PFSK-1 (cell line): ENCODE results near the gene PCDHB8.

Experiments used
- FOXP2 ChIP-seq: optimal IDR thresholded peaks from 2 replicates; pipeline ENCODE3; 2011; ENCODE audit warnings: borderline replicate concordance, control low read depth, inconsistent platforms; ENCODE audit not compliant: insufficient read depth; ENCODE audit errors: extremely low read length, extremely low read depth
- POLR2AphosphoS5 ChIP-seq: IDR thresholded peaks from 2 replicates; pipeline ENCODE4 v1.6.1; 2012; ENCODE audit warnings: low read depth, mild to moderate bottlenecking, control low read depth, low read length, moderate library complexity
- REST ChIP-seq, 2 experiments: IDR thresholded peaks; 2 replicates each; pipeline versions ENCODE4 v1.6.1 to v1.8.0; 2011 to 2012; ENCODE audit warnings: low read depth in 2 of 2, low read length in 2 of 2, control low read depth in 1 of 2, inconsistent platforms in 1 of 2, mild to moderate bottlenecking in 1 of 2, moderate library complexity in 1 of 2; ENCODE audit not compliant: insufficient read depth in 1 of 2
- SIN3A ChIP-seq: IDR thresholded peaks from 2 replicates; pipeline ENCODE4 v1.6.1; 2012; ENCODE audit warnings: mild to moderate bottlenecking, low read length, moderate library complexity, borderline replicate concordance; ENCODE audit not compliant: insufficient read depth
- TAF1 ChIP-seq: IDR thresholded peaks from 2 replicates; pipeline ENCODE4 v1.6.1; 2012; ENCODE audit warnings: low read length, control low read depth, borderline replicate concordance; ENCODE audit not compliant: insufficient read depth

Gene PCDHB8

DNA sequence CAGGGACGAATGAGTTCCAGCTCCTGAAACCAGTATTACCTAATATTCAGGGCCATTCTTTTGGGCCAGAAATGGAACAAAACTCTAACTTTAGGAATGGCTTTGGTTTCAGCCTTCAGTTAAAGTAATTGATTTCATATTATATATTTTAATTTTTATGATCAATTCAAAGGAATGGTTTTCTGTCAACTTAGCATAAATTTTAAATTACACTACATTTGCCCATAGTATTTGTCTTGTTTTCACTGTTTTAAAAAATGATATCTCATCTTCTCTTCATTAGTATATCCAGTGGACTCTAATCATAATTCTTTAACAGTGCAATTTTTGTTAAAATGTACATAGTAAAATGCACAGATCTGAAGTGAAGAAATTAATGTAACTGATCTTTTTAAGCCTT, 2.7 kb downstream of the PCDHB8 start:
- no peak for TF ChIP-seq FOXP2

DNA sequence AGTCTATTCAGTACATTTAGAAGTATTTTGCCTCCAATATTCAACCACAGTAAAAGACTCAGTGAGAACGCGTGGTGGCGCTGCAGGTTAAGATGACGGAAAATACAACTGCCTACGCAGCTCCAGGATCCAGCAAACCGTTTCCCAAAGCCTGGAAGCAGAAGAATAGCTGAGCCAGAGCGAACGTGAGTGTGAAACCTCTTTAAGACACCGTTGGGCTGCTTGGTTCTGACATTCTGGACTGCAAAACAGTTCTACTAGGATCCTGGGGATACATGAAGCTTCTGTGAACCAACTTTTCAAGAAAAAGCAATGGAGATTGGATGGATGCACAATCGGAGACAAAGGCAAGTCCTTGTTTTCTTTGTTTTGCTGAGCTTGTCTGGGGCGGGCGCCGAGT, 4.7 kb downstream of the PCDHB8 start, which contains the start of gene PCDHB16:
Gene PCDHB16, plus strand, starts transcription at position 140 of the 400 bp plus-strand sequence. Its CDS starts 173 bp downstream, at position 313.
- TF ChIP-seq FOXP2 (no peak), SIN3A (no peak), TAF1 (no peak), REST (IDR thresholded peaks at IDR 0.05; ENCODE audit: insufficient read depth in 1 of 2, low read depth in 2 of 2, low read length in 2 of 2) (no peak)

DNA sequence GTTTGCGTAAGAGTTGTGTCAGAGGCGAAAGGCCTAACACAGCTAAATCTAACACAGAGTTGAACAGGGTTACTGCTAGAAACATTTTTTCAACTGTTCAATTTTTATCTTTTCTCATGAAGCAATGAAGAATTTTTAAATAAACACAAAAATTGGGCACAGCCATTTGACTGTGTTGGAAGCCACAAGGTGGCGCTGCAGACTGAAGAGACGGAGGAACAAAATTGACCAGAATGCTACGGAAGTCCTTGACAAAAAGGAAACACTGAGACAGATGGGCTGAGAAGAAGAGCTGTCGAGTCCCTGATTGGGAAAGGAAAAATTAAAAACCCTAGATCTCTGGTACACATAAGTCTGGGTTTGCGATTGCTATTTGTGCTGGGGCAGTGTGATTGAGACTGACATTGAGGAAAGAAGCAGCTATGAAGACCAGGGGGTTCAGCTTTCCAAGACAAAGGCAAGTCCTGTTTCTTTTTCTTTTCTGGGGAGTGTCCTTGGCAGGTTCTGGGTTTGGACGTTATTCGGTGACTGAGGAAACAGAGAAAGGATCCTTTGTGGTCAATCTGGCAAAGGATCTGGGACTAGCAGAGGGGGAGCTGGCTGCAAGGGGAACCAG, 9.4 kb downstream of the PCDHB8 start, which contains the start of gene PCDHB9:
Gene PCDHB9, plus strand, starts transcription at position 265 of the 616 bp plus-strand sequence. Its CDS starts 158 bp downstream, at position 423.
- TF ChIP-seq REST (IDR thresholded peaks at IDR 0.05; ENCODE audit: insufficient read depth in 1 of 2, low read depth in 2 of 2, low read length in 2 of 2) = no peak

GRCh38 chr5:141192110-141192725, 14.6 kb downstream of the PCDHB8 start, which contains the start of gene PCDHB10:
TSS of gene PCDHB10 (plus strand) at chr5:141192353. CDS start at chr5:141192553, 200 bp downstream.
- TF ChIP-seq SIN3A (no peak), FOXP2 (no peak), TAF1 (no peak), POLR2AphosphoS5 (no peak), REST (IDR thresholded peaks at IDR 0.05; ENCODE audit: insufficient read depth in 1 of 2, low read depth in 2 of 2, low read length in 2 of 2) (no peak)

GRCh38 chr5:141196363-141196762, 18.8 kb downstream of the PCDHB8 start:
- no peak for TF ChIP-seq POLR2AphosphoS5
- no peak for TF ChIP-seq TAF1
- no peak for TF ChIP-seq SIN3A
- TF ChIP-seq REST (IDR thresholded peaks at IDR 0.05; ENCODE audit: insufficient read depth in 1 of 2, low read depth in 2 of 2, low read length in 2 of 2) = no peak
- TF ChIP-seq FOXP2 = no peak
